Thoracic aorta (tissue), 2 donors: ENCODE data around the gene ELAVL2. TPM values are rescaled to one million over a fixed set of nuclear protein-coding genes. Genes with fewer than 3 reads are reported as not detected.

ENCODE experiments used
- ATAC-seq: fragments of 150-250 bp; one replicate; pipeline ENCODE4 v1.8.0; 2017; ENCODE audit warnings: low read depth; ENCODE audit not compliant: insufficient number of reproducible peaks, low FRiP score
- DNase-seq: peaks from one replicate; pipeline ENCODE4 v3.0.0-alpha.2; 2020; ENCODE audit warnings: low spot score
- H3K27ac ChIP-seq, 2 donors: fragments of 200-600 bp; sonication (generic); 1 replicate in 1 of 2; 2 replicates in 1 of 2; pipeline ENCODE4 v1.5.1; 2016; ENCODE audit warnings: mild to moderate bottlenecking in 2 of 2, moderate library complexity in 2 of 2
- H3K27me3 ChIP-seq: fragments of 200-600 bp; sonication (generic); replicated peaks from 2 replicates; pipeline ENCODE4 v1.6.0; 2016; ENCODE audit warnings: mild to moderate bottlenecking; ENCODE audit not compliant: insufficient read depth
- H3K36me3 ChIP-seq: fragments of 200-600 bp; sonication (generic); one replicate; pipeline ENCODE4 v1.5.1; 2016
- H3K4me1 ChIP-seq, 2 donors: fragments of 200-600 bp; sonication (generic); 1 replicate in 1 of 2; 2 replicates in 1 of 2; pipeline versions ENCODE4 v1.5.1 to v1.6.0; 2016; ENCODE audit warnings: low read depth in 2 of 2, mild to moderate bottlenecking in 1 of 2; ENCODE audit not compliant: control insufficient read depth in 1 of 2
- H3K4me3 ChIP-seq: fragments of 200-600 bp; sonication (generic); 2 replicates; pipeline ENCODE4 v1.5.1; 2016; ENCODE audit warnings: mild to moderate bottlenecking
- H3K9me3 ChIP-seq: fragments of 200-600 bp; sonication (generic); 2 replicates; pipeline ENCODE4 v1.5.1; 2016
- total RNA-seq, 2 donors: library from RNA; depleted of rRNA; stranded (reverse); fragments of >200 nt; gene quantifications; one replicate each; pipeline versions ENCODE4 v1.1.0 to v1.2.3, GENCODE V29; 2016
- TF ChIP-seq, protein P1 (sequence below): fragments of 200-600 bp; sonication (generic); IDR thresholded peaks from one replicate; pipeline ENCODE4 v1.5.1; 2019; ENCODE audit warnings: antibody characterized with exemption

Gene ELAVL2
- total RNA-seq, 2 donors from 2014 or later, result not detected

DNA sequence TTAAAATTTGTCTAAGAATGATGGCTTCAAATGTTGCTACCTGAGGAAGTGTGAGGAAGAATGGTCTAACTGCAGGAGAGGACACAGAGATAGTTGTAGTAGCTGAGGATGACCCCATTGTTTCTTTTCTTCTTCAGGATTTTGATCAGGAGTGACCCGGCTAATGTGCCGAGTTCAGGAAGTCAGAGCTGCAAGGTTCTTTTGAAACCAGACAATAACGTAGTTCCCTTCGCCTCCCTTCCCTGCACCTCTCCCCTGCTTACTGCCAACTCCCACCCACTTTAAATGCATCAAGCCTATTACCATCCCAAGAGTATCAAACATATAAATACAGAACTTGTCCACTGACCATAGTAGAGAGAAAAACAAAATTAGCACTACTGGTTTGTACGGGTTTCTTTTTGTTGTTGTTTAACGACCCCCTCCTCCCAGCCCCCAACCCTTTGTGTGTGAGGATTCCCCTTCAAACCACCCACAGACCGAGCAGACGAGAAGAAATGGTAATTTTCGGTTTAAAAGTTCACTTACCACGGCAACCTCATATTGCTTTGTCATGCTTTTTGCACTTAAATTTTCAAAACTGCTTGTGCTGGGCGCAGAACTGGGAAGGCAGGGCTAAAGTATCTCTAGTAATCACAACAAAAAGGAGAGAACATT lies 23.5 kb upstream of the ELAVL2 start:
- H3K27ac ChIP-seq, result no peak overlapping the region
- H3K36me3 ChIP-seq, result no peaks in the 10 kb centered on the region
- peaks cover 0 to 7% of the 10 kb centered on the region in 2 donors for H3K4me1 ChIP-seq
- TF ChIP-seq, protein P1, sequence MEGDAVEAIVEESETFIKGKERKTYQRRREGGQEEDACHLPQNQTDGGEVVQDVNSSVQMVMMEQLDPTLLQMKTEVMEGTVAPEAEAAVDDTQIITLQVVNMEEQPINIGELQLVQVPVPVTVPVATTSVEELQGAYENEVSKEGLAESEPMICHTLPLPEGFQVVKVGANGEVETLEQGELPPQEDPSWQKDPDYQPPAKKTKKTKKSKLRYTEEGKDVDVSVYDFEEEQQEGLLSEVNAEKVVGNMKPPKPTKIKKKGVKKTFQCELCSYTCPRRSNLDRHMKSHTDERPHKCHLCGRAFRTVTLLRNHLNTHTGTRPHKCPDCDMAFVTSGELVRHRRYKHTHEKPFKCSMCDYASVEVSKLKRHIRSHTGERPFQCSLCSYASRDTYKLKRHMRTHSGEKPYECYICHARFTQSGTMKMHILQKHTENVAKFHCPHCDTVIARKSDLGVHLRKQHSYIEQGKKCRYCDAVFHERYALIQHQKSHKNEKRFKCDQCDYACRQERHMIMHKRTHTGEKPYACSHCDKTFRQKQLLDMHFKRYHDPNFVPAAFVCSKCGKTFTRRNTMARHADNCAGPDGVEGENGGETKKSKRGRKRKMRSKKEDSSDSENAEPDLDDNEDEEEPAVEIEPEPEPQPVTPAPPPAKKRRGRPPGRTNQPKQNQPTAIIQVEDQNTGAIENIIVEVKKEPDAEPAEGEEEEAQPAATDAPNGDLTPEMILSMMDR, result no peak
- H3K9me3 ChIP-seq, result no peaks in the 10 kb centered on the region
- ATAC-seq (no peak), DNase-seq (no peak)
- peak overlapping the region; percentile 69 for H3K4me3 ChIP-seq
- H3K27me3 ChIP-seq, result no peaks in the 10 kb centered on the region

DNA sequence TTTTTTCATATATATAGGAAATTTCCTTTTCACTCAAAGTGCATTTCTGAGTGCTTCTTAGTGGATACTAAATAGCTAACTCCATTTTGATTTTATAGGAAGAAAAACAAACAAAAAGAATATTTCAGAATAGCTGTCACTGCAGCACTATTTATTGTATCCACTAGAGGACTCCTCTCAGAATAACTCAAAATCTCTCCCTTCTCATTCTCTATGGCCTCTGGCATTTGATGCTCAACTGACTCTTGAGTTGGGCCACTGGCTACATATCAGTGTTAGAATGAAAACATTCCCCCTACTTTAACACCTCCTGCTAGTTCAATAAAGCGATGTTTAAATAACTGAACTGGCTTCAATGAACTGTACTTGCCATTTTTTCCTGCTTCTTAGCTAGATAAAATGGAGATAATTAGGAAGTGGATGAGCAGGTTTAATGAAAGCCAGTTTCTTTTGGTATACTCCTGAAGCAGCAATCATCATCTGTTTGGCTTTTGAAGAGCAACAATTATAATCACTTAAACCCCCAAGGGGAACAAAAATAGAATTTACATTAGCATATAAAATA lies 16.6 kb upstream of the ELAVL2 start:
- no peaks in the 10 kb centered on the region for H3K36me3 ChIP-seq
- H3K4me1 ChIP-seq, result no peaks in the 10 kb centered on the region
- ATAC-seq (no peak), DNase-seq (no peak)
- TF ChIP-seq, protein P1, result no peak
- no peak overlapping the region for H3K4me3 ChIP-seq
- H3K9me3 ChIP-seq, result no peaks in the 10 kb centered on the region
- H3K27ac ChIP-seq, result no peak overlapping the region
- H3K27me3 ChIP-seq, result no peaks in the 10 kb centered on the region

DNA sequence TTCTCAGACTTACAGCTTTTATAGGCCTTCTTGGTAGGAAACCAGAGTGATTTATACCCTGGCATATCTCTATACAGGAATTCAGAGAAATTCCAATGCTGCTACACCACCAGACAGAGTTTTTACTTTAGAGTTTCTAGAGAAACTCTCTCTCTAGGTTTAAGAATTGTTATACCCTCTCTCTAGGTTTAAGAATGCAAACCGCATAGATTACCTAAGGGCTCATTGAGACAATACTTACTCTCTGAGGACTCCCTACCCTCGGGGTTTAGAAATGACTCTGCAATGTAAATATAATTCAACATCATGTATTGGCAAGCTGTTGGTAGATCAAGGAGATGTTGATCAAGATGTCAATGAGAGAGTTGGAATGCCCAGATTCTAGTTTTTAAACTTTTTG lies 15.3 kb upstream of the ELAVL2 start:
- TF ChIP-seq, protein P1, result no peak
- H3K36me3 ChIP-seq, result no peaks in the 10 kb centered on the region
- no peak overlapping the region for H3K4me3 ChIP-seq
- H3K4me1 ChIP-seq, result no peaks in the 10 kb centered on the region
- no peak for DNase-seq
- no peak overlapping the region for H3K27ac ChIP-seq
- H3K9me3 ChIP-seq, result no peaks in the 10 kb centered on the region
- no peaks in the 10 kb centered on the region for H3K27me3 ChIP-seq
- no peak for ATAC-seq

DNA sequence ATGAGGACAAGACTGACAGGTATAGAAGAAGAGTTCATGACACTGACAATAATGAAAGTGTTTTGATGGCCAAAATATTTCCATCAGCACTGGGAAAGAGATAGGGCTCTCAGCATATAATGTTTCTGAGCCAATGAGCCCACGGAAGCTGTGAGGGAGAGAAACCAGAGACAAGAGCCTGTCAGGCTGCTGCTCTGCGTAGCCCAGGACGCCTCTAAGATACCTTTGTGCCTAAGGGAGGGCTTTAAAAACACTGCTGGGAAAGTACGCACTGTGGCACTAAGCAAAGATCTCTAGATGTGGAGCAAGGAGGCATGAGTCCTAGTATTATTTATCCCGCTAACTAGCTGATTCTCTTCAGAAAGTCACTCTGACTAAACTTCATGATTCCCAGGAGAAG lies 11.0 kb upstream of the ELAVL2 start:
- H3K9me3 ChIP-seq, result no peaks in the 10 kb centered on the region
- H3K27ac ChIP-seq, result no peak overlapping the region
- H3K4me1 ChIP-seq, result no peaks in the 10 kb centered on the region
- H3K27me3 ChIP-seq, result no peaks in the 10 kb centered on the region
- H3K4me3 ChIP-seq, result no peak overlapping the region
- no peaks in the 10 kb centered on the region for H3K36me3 ChIP-seq
- TF ChIP-seq, protein P1, result no peak
- DNase-seq, result no peak
- ATAC-seq, result no peak

DNA sequence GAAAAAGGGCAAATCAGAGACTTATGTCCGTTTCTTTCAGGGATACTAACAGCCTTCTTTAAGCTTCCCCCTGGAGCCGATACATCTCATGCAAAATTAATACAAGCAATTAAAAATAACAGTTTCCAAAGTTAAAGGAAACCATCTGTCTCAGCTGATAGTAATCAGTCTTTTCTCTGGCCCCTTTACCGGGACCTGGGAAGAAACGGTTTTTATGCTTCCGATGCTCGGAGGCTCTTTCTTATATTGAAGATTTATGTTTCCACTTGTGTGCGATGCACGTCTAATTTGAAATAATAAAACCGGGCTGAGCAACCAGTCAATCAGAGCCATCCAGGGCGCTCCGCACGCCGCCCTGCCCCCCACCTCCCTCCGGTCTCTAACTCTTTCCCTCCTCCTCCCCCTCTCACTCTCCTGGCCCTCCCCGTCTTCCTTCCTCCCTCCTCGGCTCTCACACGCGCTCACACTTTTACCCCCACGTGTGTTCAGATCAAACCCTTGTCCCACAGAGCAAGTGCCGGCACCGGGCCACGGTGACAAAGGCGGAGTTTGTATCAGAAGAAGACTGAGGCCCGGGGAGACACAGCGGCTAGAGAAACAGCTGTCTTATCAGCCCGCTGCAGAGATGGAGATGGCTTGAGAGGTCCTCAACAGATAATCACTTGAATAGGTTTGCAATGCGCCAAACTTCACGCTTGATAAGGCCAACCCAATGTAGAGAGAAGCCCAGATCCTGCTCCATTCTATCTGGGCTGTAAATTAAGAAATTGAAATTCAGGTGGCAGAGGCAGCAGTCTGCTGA lies 5.1 kb upstream of the ELAVL2 start:
- no peak for DNase-seq
- no peak overlapping the region for H3K4me3 ChIP-seq
- no peaks in the 10 kb centered on the region for H3K4me1 ChIP-seq
- H3K27me3 ChIP-seq, result peaks cover 7% of the 10 kb centered on the region
- no peaks in the 10 kb centered on the region for H3K9me3 ChIP-seq
- no peaks in the 10 kb centered on the region for H3K36me3 ChIP-seq
- TF ChIP-seq, protein P1, result no peak
- no peak for ATAC-seq
- no peak overlapping the region for H3K27ac ChIP-seq
